ENCODE results near the gene OR2S2.
"Not testable (repeated sequence)": the region's sequence is repeated elsewhere in the genome, so short reads cannot be mapped to it uniquely, and the experiment has no call there.

Gene OR2S2

GRCh38 chr9:35933550-35934067 lies 24.3 kb downstream of the OR2S2 start:
- DNase-seq (ENCODE audit: low read depth), result no peak

GRCh38 chr9:35932735-35933134 lies 25.2 kb downstream of the OR2S2 start:
- no peak for DNase-seq (ENCODE audit: low read depth)

GRCh38 chr9:35930989-35931388 lies 27.0 kb downstream of the OR2S2 start:
- DNase-seq (ENCODE audit: low read depth), result no peak

DNA sequence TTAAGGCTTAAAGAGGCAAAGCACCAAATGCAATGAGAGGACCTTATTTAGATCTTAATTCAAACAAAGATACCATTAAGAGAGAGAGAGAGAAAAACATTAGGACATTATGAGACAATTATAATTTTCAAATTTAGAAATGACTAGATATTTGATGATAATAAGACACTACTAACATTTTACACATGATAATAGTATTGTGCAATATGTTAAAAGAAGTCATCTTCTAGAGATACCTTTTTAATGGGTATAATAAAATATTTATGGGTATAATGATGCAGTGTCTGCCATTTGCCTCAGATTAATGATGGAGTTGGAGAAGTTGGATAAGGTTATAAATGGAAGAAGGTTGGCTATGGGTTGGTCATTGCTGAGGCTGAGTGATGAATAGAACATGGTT lies 27.4 kb downstream of the OR2S2 start:
- DNase-seq (ENCODE audit: low read depth), result no peak

- DNase-seq (ENCODE audit: low read depth), result no peak
Observed at GRCh38 chr9:35929453-35929718, 28.6 kb downstream of the OR2S2 start.

DNA sequence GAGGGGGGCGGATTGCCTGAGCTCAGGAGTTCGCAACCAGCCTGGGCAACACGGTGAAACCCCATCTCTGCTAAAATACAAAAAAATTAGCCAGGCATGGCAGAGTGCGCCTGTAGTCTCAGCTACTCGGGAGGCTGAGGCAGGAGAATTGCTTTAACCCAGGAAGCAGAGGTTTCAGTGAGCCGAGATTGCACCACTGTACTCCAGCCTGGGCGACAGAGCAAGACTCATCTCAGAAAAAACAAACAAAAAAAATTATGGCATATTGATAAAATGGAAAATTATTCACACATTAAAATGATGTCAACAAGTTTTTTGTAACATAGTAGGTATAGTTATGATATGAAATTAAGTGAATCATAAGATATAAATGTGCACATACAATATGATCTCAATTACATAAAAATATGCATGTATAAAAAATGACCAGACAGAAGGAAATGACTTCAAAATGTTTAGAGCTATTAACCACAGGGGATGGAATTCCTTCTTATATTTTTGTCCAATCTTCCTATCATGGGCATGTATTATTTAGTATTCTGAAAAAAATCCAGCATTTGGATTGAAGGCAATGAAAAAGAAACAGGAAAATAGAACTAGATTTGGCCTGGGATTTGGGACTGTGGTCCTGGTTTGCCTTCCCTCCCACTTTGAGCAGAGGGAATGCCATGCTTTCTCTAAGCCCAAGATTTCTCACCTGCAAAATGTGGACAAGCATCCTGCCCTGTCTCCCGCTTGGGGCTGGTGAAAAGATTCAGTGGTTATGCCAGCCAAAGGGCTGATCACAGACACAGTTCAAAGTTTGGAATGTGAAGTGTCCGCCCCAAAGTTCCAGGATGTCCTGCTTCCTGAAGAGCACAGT lies 29.1 kb downstream of the OR2S2 start:
- DNase-seq (ENCODE audit: low read depth), result no peak

DNA sequence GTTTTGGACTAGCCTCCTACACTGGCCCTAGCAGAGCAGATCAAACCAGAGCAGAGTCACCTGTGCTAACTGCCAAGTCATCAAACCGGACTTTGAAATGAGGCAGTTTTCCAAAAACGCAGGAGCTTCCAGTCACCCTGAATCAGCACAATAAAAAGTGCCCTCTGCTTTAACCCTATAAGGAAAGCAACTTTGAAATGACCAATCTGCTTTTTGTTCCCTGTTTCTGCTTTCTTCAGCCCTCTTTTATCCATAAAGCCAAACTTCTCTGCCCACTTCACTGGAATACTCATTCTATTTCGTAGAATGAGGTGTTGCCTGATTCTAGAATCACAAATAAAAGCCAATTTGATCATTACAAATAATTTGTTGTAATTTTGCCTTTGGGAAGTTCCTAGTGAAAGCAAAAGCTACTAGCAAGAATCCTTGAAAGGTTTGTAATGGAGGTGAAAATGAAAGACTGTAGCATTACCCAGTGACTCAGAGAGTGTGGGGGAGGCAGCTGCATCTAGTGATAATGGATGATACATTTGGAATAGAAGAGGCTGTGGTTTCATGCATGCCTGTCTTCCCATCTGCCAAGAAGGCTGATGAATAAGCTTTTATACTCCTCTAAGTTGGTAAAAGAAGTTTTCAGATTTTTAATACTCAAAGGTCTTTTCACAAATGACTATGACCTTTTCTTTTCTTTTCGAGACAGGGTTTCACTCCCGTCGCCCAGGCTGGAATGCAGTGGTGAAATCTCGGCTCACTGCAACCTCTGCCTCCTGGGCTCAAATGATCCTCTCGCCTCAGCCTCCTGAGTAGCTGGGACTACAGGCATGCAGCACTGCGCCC lies 33.8 kb downstream of the OR2S2 start:
- DNase-seq (ENCODE audit: low read depth), result no peak

- DNase-seq (ENCODE audit: low read depth), result no peak
Observed at GRCh38 chr9:35923598-35923926, 34.4 kb downstream of the OR2S2 start.

DNA sequence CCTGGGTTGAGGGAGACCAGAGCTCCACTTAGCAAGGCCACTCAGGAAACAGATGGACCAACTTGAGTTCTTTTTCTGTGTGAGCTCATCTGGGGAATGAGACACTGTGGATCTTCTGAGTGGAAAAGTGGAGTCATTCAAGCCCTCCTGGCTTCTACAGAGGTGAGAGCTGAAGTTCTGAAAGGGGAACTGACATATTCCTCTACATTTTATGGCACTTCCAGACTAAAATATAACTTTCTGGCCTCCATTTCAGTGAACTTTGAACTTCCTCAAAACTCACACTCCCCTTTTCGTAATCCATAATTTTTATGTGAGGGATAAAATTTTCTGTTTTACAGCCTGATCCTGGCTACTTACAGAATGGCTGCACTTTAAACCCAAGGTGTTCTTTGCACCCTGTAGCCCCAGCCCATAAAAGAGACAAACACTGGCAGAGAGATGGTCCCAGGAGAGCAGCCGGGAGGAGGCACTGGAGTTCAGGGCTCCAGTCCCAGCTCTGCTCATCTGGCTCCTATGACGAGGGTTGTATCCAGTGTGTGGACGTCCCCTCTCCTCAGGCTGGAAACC lies 37.8 kb downstream of the OR2S2 start:
- DNase-seq (ENCODE audit: low read depth), result no peak

DNA sequence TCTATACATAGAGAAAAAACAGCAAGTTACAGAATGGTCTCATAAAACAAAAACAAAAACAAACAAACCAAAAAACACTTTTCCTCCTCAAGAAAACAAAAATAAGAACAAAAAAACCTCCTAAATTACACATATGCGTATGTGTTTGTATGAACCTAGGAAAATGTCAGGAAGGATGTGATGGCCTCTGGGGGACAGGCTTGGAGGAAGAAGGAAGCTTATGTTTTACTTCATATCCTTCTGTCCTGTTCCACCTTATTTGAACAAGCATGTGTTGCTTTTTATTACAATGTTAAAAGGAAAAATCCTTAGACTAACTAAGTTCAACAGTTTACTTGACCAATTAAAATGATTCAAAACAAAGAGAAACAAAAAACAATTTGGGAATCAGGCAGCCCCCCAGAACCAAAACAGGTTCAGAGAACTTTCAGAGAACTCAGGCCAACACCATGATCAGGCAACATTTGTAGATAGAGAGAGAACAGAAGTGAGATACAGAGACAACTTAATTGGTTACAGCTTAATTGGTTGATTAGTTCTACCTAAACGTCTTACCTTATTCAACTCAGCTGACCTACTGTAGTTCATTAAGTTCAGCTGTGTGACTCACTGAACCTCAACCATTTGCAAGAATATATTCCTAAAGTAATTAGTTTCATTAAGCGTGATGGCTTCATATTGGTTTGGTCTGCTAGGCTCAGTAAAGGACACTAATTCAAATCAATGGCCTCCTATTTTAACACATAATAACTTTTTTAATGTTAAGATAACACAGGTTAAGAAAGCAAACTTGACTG lies 38.5 kb downstream of the OR2S2 start:
- DNase-seq (ENCODE audit: low read depth), result no peak

GRCh38 chr9:35918780-35919179 lies 39.2 kb downstream of the OR2S2 start:
- DNase-seq (ENCODE audit: low read depth), result no peak

GRCh38 chr9:35917261-35917660 lies 40.7 kb downstream of the OR2S2 start:
- no peak for DNase-seq (ENCODE audit: low read depth)

- DNase-seq (ENCODE audit: low read depth), result no peak
Observed at GRCh38 chr9:35915681-35916294, 42.2 kb downstream of the OR2S2 start.

- no peak for DNase-seq (ENCODE audit: low read depth)
Observed at GRCh38 chr9:35914301-35914807, 43.6 kb downstream of the OR2S2 start.

GRCh38 chr9:35913429-35913828 lies 44.5 kb downstream of the OR2S2 start:
- DNase-seq (ENCODE audit: low read depth), result not testable (repeated sequence)

DNA sequence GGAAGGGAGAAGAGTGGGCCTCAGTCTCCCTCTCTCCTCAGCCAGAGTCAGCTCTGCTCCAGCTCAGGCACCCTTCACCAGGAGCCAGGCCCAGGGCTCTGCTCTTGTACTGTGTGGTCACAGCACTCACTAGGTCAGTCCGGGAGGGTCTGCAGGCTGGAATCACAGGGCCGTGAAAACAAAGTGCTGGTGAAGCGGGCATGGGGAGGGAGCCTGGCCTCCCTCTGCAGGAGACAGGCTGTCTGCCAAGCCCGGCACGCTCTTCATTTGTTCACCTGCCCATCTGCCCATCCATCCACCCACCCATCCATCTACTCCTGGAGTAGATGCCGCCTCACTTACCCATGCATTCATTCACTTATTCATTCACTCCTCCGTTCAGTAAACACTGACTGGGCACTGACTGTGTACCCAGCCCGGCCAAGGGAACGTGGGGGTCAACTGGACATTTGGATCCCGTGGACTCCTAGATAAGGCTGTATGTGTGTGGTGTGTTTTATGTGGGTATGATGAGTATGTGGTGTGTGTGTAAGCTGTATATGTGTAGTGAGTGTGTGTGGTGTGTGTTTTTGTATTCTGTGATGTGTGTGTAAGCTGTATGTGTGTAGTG lies 45.1 kb downstream of the OR2S2 start:
- no peak for DNase-seq (ENCODE audit: low read depth)

DNA sequence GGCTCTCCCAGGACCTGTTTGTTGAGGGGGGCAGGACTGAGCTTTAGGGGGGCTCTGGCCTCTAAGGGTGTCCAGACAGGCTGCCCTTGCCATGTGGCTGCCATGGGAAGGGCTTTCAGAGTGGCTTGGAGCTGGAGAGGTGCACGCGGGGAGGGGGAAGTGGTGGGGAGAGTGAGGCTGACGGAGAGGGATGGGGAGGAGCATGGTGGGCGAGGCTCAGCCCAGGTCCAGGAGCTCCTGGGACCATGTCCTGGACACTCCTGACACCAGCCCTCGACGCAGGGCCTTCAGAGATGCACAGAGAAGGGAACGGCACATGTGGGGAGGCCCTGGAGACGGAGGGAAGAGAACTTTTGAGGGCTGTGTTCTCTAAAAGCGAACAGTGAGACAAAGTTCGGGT lies 46.3 kb downstream of the OR2S2 start:
- DNase-seq (ENCODE audit: low read depth), result no peak

DNA sequence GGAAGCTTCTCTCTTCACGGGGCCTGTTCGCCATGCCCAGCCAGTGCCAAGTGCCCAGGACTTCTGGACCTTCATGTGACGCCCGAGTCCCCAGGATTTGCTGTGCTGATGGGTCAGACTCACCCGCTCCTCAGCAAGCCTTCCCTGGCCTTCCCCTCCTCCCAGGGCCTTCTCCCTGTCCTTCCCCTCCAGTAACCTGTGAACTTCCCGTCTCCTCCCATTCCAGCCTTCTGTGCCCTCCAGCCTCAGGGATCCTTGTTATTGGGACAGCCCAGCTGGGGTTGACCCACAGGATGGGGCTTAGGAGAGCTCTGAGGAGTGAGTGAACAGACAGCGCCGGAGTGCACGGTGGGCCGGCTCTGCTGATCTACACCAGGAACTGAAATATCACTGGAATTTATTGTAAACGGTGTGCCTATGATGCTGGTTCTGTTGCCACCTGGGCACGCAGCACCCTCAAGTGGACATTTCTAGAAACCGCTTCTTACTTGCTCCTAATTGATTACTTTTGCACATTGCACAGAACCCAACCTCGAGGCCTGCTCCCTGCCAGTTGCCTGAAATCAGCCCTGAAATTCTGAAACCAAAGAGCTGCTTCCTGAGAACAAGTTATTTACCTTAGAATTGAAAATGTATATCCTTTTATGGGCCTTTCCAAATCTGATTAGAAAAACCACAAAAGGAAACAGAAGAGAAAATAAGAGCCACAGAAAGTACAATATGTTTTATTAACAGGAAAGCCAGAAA lies 47.2 kb downstream of the OR2S2 start:
- no peak for DNase-seq (ENCODE audit: low read depth)

- DNase-seq (ENCODE audit: low read depth), result no peak
Observed at GRCh38 chr9:35909687-35910612, 48.0 kb downstream of the OR2S2 start.
